ENCODE data around the gene GIPR. TPM values are rescaled to one million over a fixed set of nuclear protein-coding genes. Genes with fewer than 3 reads are reported as not detected.

GIPR gene
- total and polyA plus RNA-seq, 2 of the 13 experiments (the other 11 are each of a cell fraction or from before 2014, with no cell fraction given), result 0.15 to 1.2 TPM

DNA sequence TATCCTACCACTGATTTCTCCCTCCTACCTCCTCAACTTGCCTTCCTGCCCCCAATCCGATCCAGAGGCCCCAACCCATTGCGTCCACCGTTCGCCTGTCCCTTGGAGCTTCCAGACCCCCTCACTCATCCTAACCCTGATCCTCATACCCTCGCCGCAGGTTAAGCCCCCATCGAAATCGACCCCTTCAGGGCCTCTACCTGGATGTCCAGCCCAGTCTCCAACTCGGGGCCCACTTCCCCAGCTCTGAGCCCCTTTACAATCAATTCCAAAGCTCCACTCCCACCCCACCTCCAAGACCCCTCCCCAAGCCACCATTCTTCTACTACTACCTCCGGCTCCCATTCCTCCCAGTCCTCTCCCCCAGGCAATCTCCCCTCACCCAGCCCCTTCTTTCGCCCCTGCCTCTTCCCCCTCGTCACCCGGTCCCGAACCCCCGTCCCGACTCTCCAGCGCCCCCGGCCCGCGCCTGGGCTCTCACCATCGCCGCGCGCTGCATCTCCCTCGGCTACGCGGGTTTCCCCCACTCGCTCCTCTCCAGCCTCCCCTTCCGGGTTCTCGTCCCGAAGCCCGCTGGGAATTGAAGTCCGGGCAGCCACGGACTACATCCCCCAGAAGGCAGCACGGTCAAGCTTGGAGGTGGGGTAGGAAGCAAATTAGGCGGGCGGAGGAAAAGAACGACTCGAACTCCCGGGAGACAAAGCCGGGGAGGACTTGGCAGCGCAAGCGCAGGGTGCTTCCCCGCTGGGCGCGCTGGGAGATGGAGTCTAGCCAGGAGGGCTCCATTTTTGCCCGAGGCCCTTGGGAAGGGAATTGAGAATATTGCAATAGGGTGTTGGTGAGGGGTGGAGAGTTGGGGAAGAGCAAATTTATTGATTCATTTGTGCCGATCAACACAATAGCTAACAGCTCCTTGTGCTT lies 62.6 kb downstream of the GIPR start, which contains the start of gene FBXO46 (continued):
- TF ChIP-seq, protein P1, sequence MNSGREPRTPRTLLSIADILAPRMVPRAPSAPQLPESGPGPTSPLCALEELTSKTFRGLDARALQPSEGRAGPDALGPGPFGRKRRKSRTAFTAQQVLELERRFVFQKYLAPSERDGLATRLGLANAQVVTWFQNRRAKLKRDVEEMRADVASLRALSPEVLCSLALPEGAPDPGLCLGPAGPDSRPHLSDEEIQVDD (CRISPR knock-in tag; IDR thresholded peaks at IDR 0.05; ENCODE audit: borderline replicate concordance), result no peak
- no peak for TF ChIP-seq KDM3A (CRISPR knock-in tag; IDR thresholded peaks at IDR 0.05; ENCODE audit: low read depth)
- TF ChIP-seq, protein P2, sequence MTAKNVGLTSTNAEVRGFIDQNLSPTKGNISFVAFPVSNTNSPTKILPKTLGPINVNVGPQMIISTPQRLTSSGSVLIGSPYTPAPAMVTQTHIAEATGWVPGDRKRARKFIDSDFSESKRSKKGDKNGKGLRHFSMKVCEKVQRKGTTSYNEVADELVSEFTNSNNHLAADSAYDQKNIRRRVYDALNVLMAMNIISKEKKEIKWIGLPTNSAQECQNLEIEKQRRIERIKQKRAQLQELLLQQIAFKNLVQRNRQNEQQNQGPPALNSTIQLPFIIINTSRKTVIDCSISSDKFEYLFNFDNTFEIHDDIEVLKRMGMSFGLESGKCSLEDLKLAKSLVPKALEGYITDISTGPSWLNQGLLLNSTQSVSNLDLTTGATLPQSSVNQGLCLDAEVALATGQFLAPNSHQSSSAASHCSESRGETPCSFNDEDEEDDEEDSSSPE (CRISPR knock-in tag; IDR thresholded peaks at IDR 0.05), result peak; percentile 89
- TF ChIP-seq ARNT2 (CRISPR knock-in tag; IDR thresholded peaks at IDR 0.05; ENCODE audit: low read depth), result peak; percentile 50; the same call in 1 of the 2 replicates
- TF ChIP-seq FOSL1 (CRISPR knock-in tag; IDR thresholded peaks at IDR 0.05; ENCODE audit: borderline replicate concordance), result no peak
- TF ChIP-seq ZNF670 (CRISPR knock-in tag; IDR thresholded peaks at IDR 0.05; ENCODE audit: borderline replicate concordance), result no peak
- TF ChIP-seq, protein P3, sequence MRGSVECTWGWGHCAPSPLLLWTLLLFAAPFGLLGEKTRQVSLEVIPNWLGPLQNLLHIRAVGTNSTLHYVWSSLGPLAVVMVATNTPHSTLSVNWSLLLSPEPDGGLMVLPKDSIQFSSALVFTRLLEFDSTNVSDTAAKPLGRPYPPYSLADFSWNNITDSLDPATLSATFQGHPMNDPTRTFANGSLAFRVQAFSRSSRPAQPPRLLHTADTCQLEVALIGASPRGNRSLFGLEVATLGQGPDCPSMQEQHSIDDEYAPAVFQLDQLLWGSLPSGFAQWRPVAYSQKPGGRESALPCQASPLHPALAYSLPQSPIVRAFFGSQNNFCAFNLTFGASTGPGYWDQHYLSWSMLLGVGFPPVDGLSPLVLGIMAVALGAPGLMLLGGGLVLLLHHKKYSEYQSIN (CRISPR knock-in tag; IDR thresholded peaks at IDR 0.05; ENCODE audit: borderline replicate concordance), result no peak
- TF ChIP-seq ZBTB3 (CRISPR knock-in tag; IDR thresholded peaks at IDR 0.05; ENCODE audit: borderline replicate concordance, low read depth), result no peak
- TF ChIP-seq ZMYM2 (CRISPR knock-in tag; IDR thresholded peaks at IDR 0.05), result no peak
- TF ChIP-seq DMAP1 (CRISPR knock-in tag; IDR thresholded peaks at IDR 0.05), result peak; percentile 52; the same call in 1 of the 2 replicates
- TF ChIP-seq, protein P4, sequence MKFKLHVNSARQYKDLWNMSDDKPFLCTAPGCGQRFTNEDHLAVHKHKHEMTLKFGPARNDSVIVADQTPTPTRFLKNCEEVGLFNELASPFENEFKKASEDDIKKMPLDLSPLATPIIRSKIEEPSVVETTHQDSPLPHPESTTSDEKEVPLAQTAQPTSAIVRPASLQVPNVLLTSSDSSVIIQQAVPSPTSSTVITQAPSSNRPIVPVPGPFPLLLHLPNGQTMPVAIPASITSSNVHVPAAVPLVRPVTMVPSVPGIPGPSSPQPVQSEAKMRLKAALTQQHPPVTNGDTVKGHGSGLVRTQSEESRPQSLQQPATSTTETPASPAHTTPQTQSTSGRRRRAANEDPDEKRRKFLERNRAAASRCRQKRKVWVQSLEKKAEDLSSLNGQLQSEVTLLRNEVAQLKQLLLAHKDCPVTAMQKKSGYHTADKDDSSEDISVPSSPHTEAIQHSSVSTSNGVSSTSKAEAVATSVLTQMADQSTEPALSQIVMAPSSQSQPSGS (CRISPR knock-in tag; IDR thresholded peaks at IDR 0.05), result 0 out of 2 replicates have a peak, but pooled peaks have one; percentile 25
- TF ChIP-seq ZNF12 (CRISPR knock-in tag; IDR thresholded peaks at IDR 0.05), result no peak
- TF ChIP-seq, protein P5, sequence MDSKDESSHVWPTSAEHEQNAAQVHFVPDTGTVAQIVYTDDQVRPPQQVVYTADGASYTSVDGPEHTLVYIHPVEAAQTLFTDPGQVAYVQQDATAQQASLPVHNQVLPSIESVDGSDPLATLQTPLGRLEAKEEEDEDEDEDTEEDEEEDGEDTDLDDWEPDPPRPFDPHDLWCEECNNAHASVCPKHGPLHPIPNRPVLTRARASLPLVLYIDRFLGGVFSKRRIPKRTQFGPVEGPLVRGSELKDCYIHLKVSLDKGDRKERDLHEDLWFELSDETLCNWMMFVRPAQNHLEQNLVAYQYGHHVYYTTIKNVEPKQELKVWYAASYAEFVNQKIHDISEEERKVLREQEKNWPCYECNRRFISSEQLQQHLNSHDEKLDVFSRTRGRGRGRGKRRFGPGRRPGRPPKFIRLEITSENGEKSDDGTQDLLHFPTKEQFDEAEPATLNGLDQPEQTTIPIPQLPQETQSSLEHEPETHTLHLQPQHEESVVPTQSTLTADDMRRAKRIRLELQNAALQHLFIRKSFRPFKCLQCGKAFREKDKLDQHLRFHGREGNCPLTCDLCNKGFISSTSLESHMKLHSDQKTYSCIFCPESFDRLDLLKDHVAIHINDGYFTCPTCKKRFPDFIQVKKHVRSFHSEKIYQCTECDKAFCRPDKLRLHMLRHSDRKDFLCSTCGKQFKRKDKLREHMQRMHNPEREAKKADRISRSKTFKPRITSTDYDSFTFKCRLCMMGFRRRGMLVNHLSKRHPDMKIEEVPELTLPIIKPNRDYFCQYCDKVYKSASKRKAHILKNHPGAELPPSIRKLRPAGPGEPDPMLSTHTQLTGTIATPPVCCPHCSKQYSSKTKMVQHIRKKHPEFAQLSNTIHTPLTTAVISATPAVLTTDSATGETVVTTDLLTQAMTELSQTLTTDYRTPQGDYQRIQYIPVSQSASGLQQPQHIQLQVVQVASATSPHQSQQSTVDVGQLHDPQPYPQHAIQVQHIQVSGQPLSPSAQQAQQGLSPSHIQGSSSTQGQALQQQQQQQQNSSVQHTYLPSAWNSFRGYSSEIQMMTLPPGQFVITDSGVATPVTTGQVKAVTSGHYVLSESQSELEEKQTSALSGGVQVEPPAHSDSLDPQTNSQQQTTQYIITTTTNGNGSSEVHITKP (CRISPR knock-in tag; IDR thresholded peaks at IDR 0.05; ENCODE audit: low read depth), result peak; percentile 46; the same call in 1 of the 2 replicates
- TF ChIP-seq RBAK (CRISPR knock-in tag; IDR thresholded peaks at IDR 0.05), result no peak
- no peak for TF ChIP-seq STAG1 (CRISPR knock-in tag; IDR thresholded peaks at IDR 0.05)
